HCT116 (cell line): ENCODE data around the gene EP300. TPM values are rescaled to one million over a fixed set of nuclear protein-coding genes. Genes with fewer than 3 reads are reported as not detected.

ENCODE experiments used
- ATAC-seq: fragments of 200-7000 bp; cut with Tn5 transposase; 2 replicates; pipeline ENCODE4 v1.9.1; 2020; ENCODE audit warnings: mild to moderate bottlenecking, moderate library complexity
- BruUV-seq: library from RNA; stranded (reverse); fragments of 400-500 nt; replicated peaks from 2 replicates; lab custom pipeline; 2021; lab: Mats Ljungman, UMichigan
- CTCF ChIA-PET: fragments of 300-600 bp; sonication (Branson Sonifier 250); formaldehyde crosslinking; loops from one replicate; lab custom pipeline; 2021; ENCODE audit warnings: antibody characterized with exemption; lab: Charles Lee
- POLR2A ChIA-PET: fragments of 300-600, 350-600 bp; sonication (Branson Sonifier 250); formaldehyde crosslinking; loops from one replicate; lab custom pipeline; 2021; ENCODE audit warnings: antibody characterized with exemption; lab: Charles Lee
- RAD21 ChIA-PET, 2 experiments: fragments of 300-600 bp; sonication (Branson Sonifier 250); formaldehyde crosslinking; loops; one replicate each; lab custom pipeline; 2023; ENCODE audit warnings: low total read pairs in 2 of 2; ENCODE audit not compliant: uncharacterized antibody in 2 of 2, unreplicated experiment in 2 of 2, low non-redundant PET in 1 of 2; lab: Charles Lee
- DNase-seq: peaks from one replicate; pipeline ENCODE4 v3.0.0-alpha.2; 2010; ENCODE audit warnings: low read depth, low spot score
- H2AFZ ChIP-seq: fragments of 200-600 bp; shearing (Covaris generic), sonication (generic); 2 replicates; pipeline ENCODE4 v1.6.1; 2017; ENCODE audit warnings: low read depth, mixed run types, mixed read lengths, antibody characterized with exemption, low read length; ENCODE audit not compliant: poor library complexity, severe bottlenecking
- H3K27ac ChIP-seq: 2 replicates; pipeline ENCODE4 v1.5.1; 2012; ENCODE audit warnings: low read depth, low read length
- H3K27me3 ChIP-seq: fragments of 200-600 bp; sonication (generic); 2 replicates; pipeline ENCODE4 v1.6.1; 2016; ENCODE audit warnings: mixed run types, low read length, mixed read lengths; ENCODE audit not compliant: insufficient read depth
- H3K36me3 ChIP-seq, 2 experiments: fragments of 200-500 bp in 1 of 2; fragments of 200-600 bp in 1 of 2; sonication (Bioruptor generic) in 1 of 2; sonication (generic) in 1 of 2; 2 replicates each; pipeline versions ENCODE4 v1.5.1 to v1.6.1; 2014 to 2016; ENCODE audit warnings: low read length in 2 of 2, inconsistent platforms in 1 of 2, mixed read lengths in 1 of 2, mixed run types in 1 of 2; ENCODE audit not compliant: insufficient read depth in 2 of 2, control insufficient read depth in 1 of 2
- H3K4me1 ChIP-seq, 2 experiments: fragments of 200-600 bp in 1 of 2; sonication (generic) in 1 of 2; 2 replicates each; pipeline versions ENCODE4 v1.5.1 to v1.6.1; 2012 to 2017; ENCODE audit warnings: low read length in 2 of 2, inconsistent platforms in 1 of 2, mild to moderate bottlenecking in 1 of 2, mixed read lengths in 1 of 2, mixed run types in 1 of 2, moderate library complexity in 1 of 2; ENCODE audit not compliant: insufficient read depth in 2 of 2, control insufficient read depth in 1 of 2
- H3K4me2 ChIP-seq: fragments of 200-600 bp; sonication (generic); 2 replicates; pipeline ENCODE4 v1.6.1; 2017; ENCODE audit warnings: mixed run types, low read length, mixed read lengths
- H3K4me3 ChIP-seq, 2 experiments: fragments of 200-600 bp in 1 of 2; sonication (generic) in 1 of 2; replicated peaks in 1 of 2; 2 replicates each; pipeline ENCODE4 v1.5.1; 2011 to 2016; ENCODE audit warnings: low read length in 2 of 2, control low read depth in 1 of 2, low read depth in 1 of 2, mild to moderate bottlenecking in 1 of 2, mixed read lengths in 1 of 2, mixed run types in 1 of 2
- H3K79me2 ChIP-seq: fragments of 200-600 bp; sonication (generic); 2 replicates; pipeline ENCODE4 v1.6.1; 2017; ENCODE audit warnings: mild to moderate bottlenecking, mixed run types, low read length, moderate library complexity, mixed read lengths; ENCODE audit not compliant: insufficient read depth
- H3K9ac ChIP-seq: fragments of 200-600 bp; sonication (generic); 2 replicates; pipeline ENCODE4 v1.6.1; 2016; ENCODE audit warnings: low read length, mixed read lengths
- H3K9me2 ChIP-seq: fragments of 200-600 bp; sonication (generic), shearing (Covaris generic); 2 replicates; pipeline ENCODE4 v1.6.1; 2017; ENCODE audit warnings: mixed run types, mild to moderate bottlenecking, moderate library complexity; ENCODE audit not compliant: insufficient read depth
- H3K9me3 ChIP-seq, 2 experiments: fragments of 200-500 bp in 1 of 2; fragments of 200-600 bp in 1 of 2; sonication (Bioruptor generic) in 1 of 2; sonication (generic) in 1 of 2; 2 replicates each; pipeline ENCODE4 v1.6.1; 2014 to 2017; ENCODE audit warnings: low read length in 2 of 2, mixed read lengths in 2 of 2, inconsistent platforms in 1 of 2, low read depth in 1 of 2, mild to moderate bottlenecking in 1 of 2, mixed run types in 1 of 2, moderate library complexity in 1 of 2; ENCODE audit not compliant: control insufficient read depth in 1 of 2, insufficient read depth in 1 of 2
- H4K20me1 ChIP-seq: fragments of 200-600 bp; sonication (generic), shearing (Covaris generic); 2 replicates; pipeline ENCODE4 v1.6.1; 2017; ENCODE audit warnings: mixed run types, mild to moderate bottlenecking, moderate library complexity; ENCODE audit not compliant: insufficient read depth
- CEBPB ChIP-seq: IDR thresholded peaks from 2 replicates; pipeline ENCODE4 v1.6.1; 2012; ENCODE audit warnings: low read depth
- FOSL1 ChIP-seq: IDR thresholded peaks from 2 replicates; pipeline ENCODE4 v1.6.1; 2012; ENCODE audit warnings: low read depth
- JUND ChIP-seq: IDR thresholded peaks from 2 replicates; pipeline ENCODE4 v1.6.1; 2012
- MAX ChIP-seq: IDR thresholded peaks from 2 replicates; pipeline ENCODE4 v1.6.1; 2012
- POLR2A ChIP-seq: IDR thresholded peaks from 2 replicates; pipeline ENCODE4 v1.7.0; 2011; ENCODE audit warnings: borderline replicate concordance; ENCODE audit not compliant: insufficient read depth, insufficient read length; ENCODE audit errors: extremely low read depth
- RAD21 ChIP-seq: IDR thresholded peaks from 2 replicates; pipeline ENCODE4 v1.6.1; 2012; ENCODE audit warnings: low read depth, mild to moderate bottlenecking
- REST ChIP-seq: IDR thresholded peaks from 2 replicates; pipeline ENCODE4 v1.6.1; 2012; ENCODE audit warnings: low read depth
- SIN3A ChIP-seq: IDR thresholded peaks from 2 replicates; pipeline ENCODE4 v1.6.1; 2012; ENCODE audit warnings: low read depth
- SP1 ChIP-seq: IDR thresholded peaks from 2 replicates; pipeline ENCODE4 v1.6.1; 2012; ENCODE audit warnings: low read depth
- SRF ChIP-seq: IDR thresholded peaks from 2 replicates; pipeline ENCODE4 v1.6.1; 2012; ENCODE audit warnings: low read depth
- TCF7L2 ChIP-seq: IDR thresholded peaks from 2 replicates; pipeline ENCODE4 v1.7.0; 2011; ENCODE audit warnings: borderline replicate concordance, inconsistent platforms; ENCODE audit not compliant: insufficient read depth, insufficient read length; ENCODE audit errors: extremely low read depth
- ZNF274 ChIP-seq: fragments of 200-500 bp; sonication (Bioruptor generic); IDR thresholded peaks from 2 replicates; pipeline ENCODE4 v1.6.1; 2014; ENCODE audit warnings: mild to moderate bottlenecking, low read depth, low read length, inconsistent platforms
- intact Hi-C: fragments of 100-400 bp; cut with micrococcal nuclease; formaldehyde crosslinking; loops from 2 replicates; pipeline ENCODE4 v1.10.0; 2022
- total RNA-seq: library from RNA; stranded (reverse); gene quantifications from one replicate; pipeline ENCODE4 v1.2.1, GENCODE V29; 2021; ENCODE audit not compliant: unreplicated experiment

EP300 gene
- total RNA-seq, 1 experiment from 2014 or later: 38.8 TPM

GRCh38 chr22:41123151-41123550 is 30.8 kb downstream of the EP300 start:
- Histone ChIP-seq H3K4me3 (no peak overlapping the region), H4K20me1 (peaks cover 22% of the 10 kb centered on the region), H3K4me1 (no peaks in the 10 kb centered on the region), H3K27me3 (no peaks in the 10 kb centered on the region), H3K36me3 (peaks cover 19 to 29% of the 10 kb centered on the region in 2 experiments; a peak in 3 of 4 replicates), H3K4me2 (no peak overlapping the region), H3K9ac (no peak overlapping the region), H3K27ac (no peak overlapping the region), H2AFZ (no peak overlapping the region), H3K9me2 (no peaks in the 10 kb centered on the region), H3K9me3 (no peaks in the 10 kb centered on the region), H3K79me2 (peaks cover 92% of the 10 kb centered on the region)
- no peak for TF ChIP-seq SP1
- TF ChIP-seq FOSL1: no peak
- no peak for TF ChIP-seq TCF7L2
- TF ChIP-seq POLR2A: no peak
- no peak for TF ChIP-seq JUND
- TF ChIP-seq SIN3A: no peak
- no peak for TF ChIP-seq RAD21
- no peak for TF ChIP-seq CEBPB
- no peak for TF ChIP-seq ZNF274
- TF ChIP-seq SRF: no peak
- TF ChIP-seq MAX: no peak
- no peak for TF ChIP-seq REST
- DNase-seq: no peak
- BruUV-seq: no TSS peak
- no peak for ATAC-seq
- ChIA-PET CTCF (interaction anchor here (1.7 kb wide), 1 partner anchor 200 kb away, joined by 5 read pairs; no protein-coding TSS in a partner anchor), POLR2A (no interaction called here), RAD21 (no interaction called here)
- intact Hi-C loops: no loop called here
